ENCODE results near the gene TCHH.
"Not testable (repeated sequence)": the region's sequence is repeated elsewhere in the genome, so short reads cannot be mapped to it uniquely, and the experiment has no call there.

TCHH gene

GRCh38 chr1:152112101-152112884, 3.0 kb downstream of the TCHH start:
- DNase-seq, result no peak

GRCh38 chr1:152111515-152111968, 3.7 kb downstream of the TCHH start:
- DNase-seq, result no peak

- no peak for DNase-seq
Measured at GRCh38 chr1:152110860-152111514, 4.3 kb downstream of the TCHH start.

- peak in 1 of 2 donors; percentile 21 for DNase-seq
Measured at GRCh38 chr1:152110365-152110859, 4.8 kb downstream of the TCHH start.

- no peak for DNase-seq
Measured at GRCh38 chr1:152109998-152110294, 5.3 kb downstream of the TCHH start.

GRCh38 chr1:152109231-152109997, 5.8 kb downstream of the TCHH start:
- no peak for DNase-seq

- DNase-seq, result no peak
Measured at GRCh38 chr1:152108882-152109222, 6.4 kb downstream of the TCHH start.

GRCh38 chr1:152107984-152108881, 7.0 kb downstream of the TCHH start:
- no peak for DNase-seq

GRCh38 chr1:152107031-152107983, 7.9 kb downstream of the TCHH start:
- no peak for DNase-seq

- no peak for DNase-seq
Measured at GRCh38 chr1:152104854-152105253, 10.4 kb downstream of the TCHH start.

- no peak for DNase-seq
Measured at GRCh38 chr1:152096931-152097330, 18.3 kb downstream of the TCHH start.

GRCh38 chr1:152089014-152089674, 26.1 kb downstream of the TCHH start, which contains the start of gene TCHHL1:
TSS of gene TCHHL1 (minus strand) at chr1:152089064. CDS start at chr1:152088143, 921 bp downstream.
- DNase-seq, result no peak

- no peak for DNase-seq
Measured at GRCh38 chr1:152086760-152087159, 28.5 kb downstream of the TCHH start.

- DNase-seq, result no peak
Measured at GRCh38 chr1:152084853-152085252, 30.4 kb downstream of the TCHH start.

- not testable (repeated sequence) for DNase-seq
Measured at GRCh38 chr1:152081026-152081425, 34.2 kb downstream of the TCHH start.

- DNase-seq, result not testable (repeated sequence)
Measured at GRCh38 chr1:152080494-152080893, 34.8 kb downstream of the TCHH start.

- no peak for DNase-seq
Measured at GRCh38 chr1:152078831-152079441, 36.3 kb downstream of the TCHH start.

GRCh38 chr1:152072311-152072710, 42.9 kb downstream of the TCHH start:
- DNase-seq, result no peak

GRCh38 chr1:152071123-152071522, 44.1 kb downstream of the TCHH start:
- no peak for DNase-seq

- DNase-seq, result no peak
Measured at GRCh38 chr1:152067929-152068328, 47.3 kb downstream of the TCHH start.
